Neural progenitor cell (in vitro differentiated cells): ENCODE results near the gene WNK1. TPM values are rescaled to one million over a fixed set of nuclear protein-coding genes. Genes with fewer than 3 reads are reported as not detected.

Experiments
- DNase-seq: peaks from one replicate; pipeline ENCODE4 v3.0.0-alpha.2; 2016; ENCODE audit warnings: low spot score
- H2AFZ ChIP-seq: fragments of 200-600 bp; sonication (generic); replicated peaks from 2 replicates; pipeline ENCODE4 v1.6.1; 2016; ENCODE audit warnings: antibody characterized with exemption
- H3F3A ChIP-seq: fragments of 200-600 bp; sonication (generic); 2 replicates; pipeline ENCODE4 v1.6.1; 2016; ENCODE audit warnings: antibody characterized with exemption, low read depth
- H3K27ac ChIP-seq: fragments of 200-600 bp; sonication (generic); 2 replicates; pipeline ENCODE4 v1.5.1; 2016; ENCODE audit warnings: mild to moderate bottlenecking
- H3K27me3 ChIP-seq: fragments of 200-600 bp; sonication (generic); 2 replicates; pipeline ENCODE4 v1.6.1; 2016; ENCODE audit warnings: mild to moderate bottlenecking, moderate library complexity
- H3K36me3 ChIP-seq: fragments of 200-600 bp; sonication (generic); 2 replicates; pipeline ENCODE4 v1.5.1; 2016
- H3K4me1 ChIP-seq: fragments of 200-600 bp; sonication (generic); 2 replicates; pipeline ENCODE4 v1.6.1; 2016; ENCODE audit warnings: mixed run types
- H3K4me2 ChIP-seq: fragments of 200-600 bp; sonication (generic); 2 replicates; pipeline ENCODE4 v1.6.1; 2016
- H3K4me3 ChIP-seq: fragments of 200-600 bp; sonication (generic); 2 replicates; pipeline ENCODE4 v1.5.1; 2016
- H3K79me2 ChIP-seq: fragments of 200-600 bp; sonication (generic); 2 replicates; pipeline ENCODE4 v1.6.1; 2016; ENCODE audit warnings: low read depth
- H3K9ac ChIP-seq: fragments of 200-600 bp; sonication (generic); 2 replicates; pipeline ENCODE4 v1.6.1; 2016
- H3K9me3 ChIP-seq: fragments of 200-600 bp; sonication (generic); 2 replicates; pipeline ENCODE4 v1.5.1; 2016; ENCODE audit warnings: low read depth
- H4K20me1 ChIP-seq: fragments of 200-600 bp; sonication (generic); 2 replicates; pipeline ENCODE4 v1.6.1; 2016; ENCODE audit warnings: low read depth
- H3K27ac Mint-ChIP-seq: 3 replicates; pipeline ENCODE4 v1.8.0; 2021; ENCODE audit warnings: mixed read lengths
- H3K27me3 Mint-ChIP-seq: 2 replicates; pipeline ENCODE4 v1.8.0; 2022; ENCODE audit warnings: low read depth, mild to moderate bottlenecking, inconsistent platforms, moderate library complexity, mixed read lengths; ENCODE audit not compliant: insufficient read depth
- H3K36me3 Mint-ChIP-seq: 3 replicates; pipeline ENCODE4 v1.8.0; 2021; ENCODE audit warnings: mixed read lengths
- H3K4me1 Mint-ChIP-seq: 3 replicates; pipeline ENCODE4 v1.8.0; 2021; ENCODE audit warnings: mixed read lengths
- H3K4me3 Mint-ChIP-seq: 3 replicates; pipeline ENCODE4 v1.8.0; 2021; ENCODE audit warnings: mild to moderate bottlenecking, moderate library complexity, mixed read lengths
- H3K9me3 Mint-ChIP-seq: 3 replicates; pipeline ENCODE4 v1.8.0; 2020; ENCODE audit warnings: mixed read lengths
- EZH2 ChIP-seq: fragments of 200-600 bp; sonication (generic); IDR thresholded peaks from 2 replicates; pipeline ENCODE4 v1.6.1; 2017; ENCODE audit warnings: antibody characterized with exemption, mild to moderate bottlenecking, moderate library complexity
- EZH2phosphoT487 ChIP-seq: fragments of 200-600 bp; sonication (generic); IDR thresholded peaks from 2 replicates; pipeline ENCODE4 v1.6.1; 2017; ENCODE audit warnings: antibody characterized with exemption
- total RNA-seq: library from RNA; depleted of rRNA; stranded (reverse); fragments of >200 nt; gene quantifications from 2 replicates; pipeline ENCODE4 v1.2.3, GENCODE V29; 2015; ENCODE audit warnings: low replicate concordance
- TF ChIP-seq, protein P1 (sequence below): fragments of 200-600 bp; sonication (generic); IDR thresholded peaks from 2 replicates; pipeline ENCODE4 v1.5.1; 2017; ENCODE audit warnings: antibody characterized with exemption, mild to moderate bottlenecking

WNK1 gene
- total RNA-seq, 1 donor from 2014 or later: 73.1 TPM

DNA sequence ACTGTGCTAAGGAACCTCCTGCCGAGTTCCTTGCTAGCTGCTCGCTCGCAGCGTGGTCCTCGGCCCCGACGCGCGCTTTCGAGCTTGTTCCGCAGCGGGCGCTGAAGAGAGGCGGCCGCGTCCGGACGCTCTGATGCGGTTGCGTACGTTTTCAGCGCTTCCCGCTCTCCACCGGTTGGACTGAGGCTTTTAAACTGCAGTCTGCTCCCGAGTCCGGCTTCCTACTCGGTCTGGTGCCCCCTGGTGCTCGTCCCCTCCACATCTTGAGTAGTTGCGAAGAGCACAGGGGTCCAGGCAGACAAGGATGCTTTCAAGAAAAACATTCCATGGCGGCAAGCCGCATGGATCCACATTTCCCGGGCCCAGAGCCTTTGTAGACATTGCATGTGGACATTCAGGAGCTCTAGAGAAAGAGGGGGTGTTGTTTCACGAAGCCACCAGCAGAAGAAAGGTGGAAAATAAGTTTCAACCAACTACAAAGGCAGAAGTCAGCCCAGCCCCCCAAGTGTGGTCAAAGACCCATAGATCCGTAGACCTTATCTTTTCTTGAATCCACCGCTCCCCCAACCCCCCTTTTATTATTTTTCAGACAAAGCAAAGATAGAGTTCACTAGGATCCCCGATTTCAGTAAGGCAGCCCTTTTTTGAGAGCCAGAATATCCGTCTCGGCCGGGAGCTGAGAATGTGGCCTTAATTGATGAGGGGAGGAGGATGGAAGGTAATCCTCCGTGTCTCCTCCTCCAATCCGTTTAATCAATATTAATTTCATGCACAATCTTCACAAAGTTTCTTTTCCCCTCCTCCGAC is 984 bp upstream of the WNK1 start:
- Histone ChIP-seq H3K4me1 (peaks cover 35% of the 10 kb centered on the region), H2AFZ (peak overlapping the region; percentile 60), H4K20me1 (peaks cover 35% of the 10 kb centered on the region), H3K4me2 (peak overlapping the region; percentile 71), H3K36me3 (no peaks in the 10 kb centered on the region), H3K27ac (peak overlapping the region; percentile 60), H3F3A (peaks cover 24% of the 10 kb centered on the region), H3K79me2 (peaks cover 39% of the 10 kb centered on the region), H3K4me3 (peak overlapping the region; percentile 92), H3K9me3 (no peaks in the 10 kb centered on the region), H3K9ac (no peak overlapping the region), H3K27me3 (no peaks in the 10 kb centered on the region)
- Mint-ChIP-seq H3K27ac (no peak overlapping the region), H3K4me3 (no peak overlapping the region), H3K27me3 (peaks cover 4% of the 10 kb centered on the region), H3K36me3 (peaks cover 4% of the 10 kb centered on the region), H3K4me1 (peaks cover 28% of the 10 kb centered on the region), H3K9me3 (no peaks in the 10 kb centered on the region)
- TF ChIP-seq EZH2phosphoT487: no peak
- TF ChIP-seq, protein P1, sequence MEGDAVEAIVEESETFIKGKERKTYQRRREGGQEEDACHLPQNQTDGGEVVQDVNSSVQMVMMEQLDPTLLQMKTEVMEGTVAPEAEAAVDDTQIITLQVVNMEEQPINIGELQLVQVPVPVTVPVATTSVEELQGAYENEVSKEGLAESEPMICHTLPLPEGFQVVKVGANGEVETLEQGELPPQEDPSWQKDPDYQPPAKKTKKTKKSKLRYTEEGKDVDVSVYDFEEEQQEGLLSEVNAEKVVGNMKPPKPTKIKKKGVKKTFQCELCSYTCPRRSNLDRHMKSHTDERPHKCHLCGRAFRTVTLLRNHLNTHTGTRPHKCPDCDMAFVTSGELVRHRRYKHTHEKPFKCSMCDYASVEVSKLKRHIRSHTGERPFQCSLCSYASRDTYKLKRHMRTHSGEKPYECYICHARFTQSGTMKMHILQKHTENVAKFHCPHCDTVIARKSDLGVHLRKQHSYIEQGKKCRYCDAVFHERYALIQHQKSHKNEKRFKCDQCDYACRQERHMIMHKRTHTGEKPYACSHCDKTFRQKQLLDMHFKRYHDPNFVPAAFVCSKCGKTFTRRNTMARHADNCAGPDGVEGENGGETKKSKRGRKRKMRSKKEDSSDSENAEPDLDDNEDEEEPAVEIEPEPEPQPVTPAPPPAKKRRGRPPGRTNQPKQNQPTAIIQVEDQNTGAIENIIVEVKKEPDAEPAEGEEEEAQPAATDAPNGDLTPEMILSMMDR: peak; percentile 79
- DNase-seq: peak; percentile 98

DNA sequence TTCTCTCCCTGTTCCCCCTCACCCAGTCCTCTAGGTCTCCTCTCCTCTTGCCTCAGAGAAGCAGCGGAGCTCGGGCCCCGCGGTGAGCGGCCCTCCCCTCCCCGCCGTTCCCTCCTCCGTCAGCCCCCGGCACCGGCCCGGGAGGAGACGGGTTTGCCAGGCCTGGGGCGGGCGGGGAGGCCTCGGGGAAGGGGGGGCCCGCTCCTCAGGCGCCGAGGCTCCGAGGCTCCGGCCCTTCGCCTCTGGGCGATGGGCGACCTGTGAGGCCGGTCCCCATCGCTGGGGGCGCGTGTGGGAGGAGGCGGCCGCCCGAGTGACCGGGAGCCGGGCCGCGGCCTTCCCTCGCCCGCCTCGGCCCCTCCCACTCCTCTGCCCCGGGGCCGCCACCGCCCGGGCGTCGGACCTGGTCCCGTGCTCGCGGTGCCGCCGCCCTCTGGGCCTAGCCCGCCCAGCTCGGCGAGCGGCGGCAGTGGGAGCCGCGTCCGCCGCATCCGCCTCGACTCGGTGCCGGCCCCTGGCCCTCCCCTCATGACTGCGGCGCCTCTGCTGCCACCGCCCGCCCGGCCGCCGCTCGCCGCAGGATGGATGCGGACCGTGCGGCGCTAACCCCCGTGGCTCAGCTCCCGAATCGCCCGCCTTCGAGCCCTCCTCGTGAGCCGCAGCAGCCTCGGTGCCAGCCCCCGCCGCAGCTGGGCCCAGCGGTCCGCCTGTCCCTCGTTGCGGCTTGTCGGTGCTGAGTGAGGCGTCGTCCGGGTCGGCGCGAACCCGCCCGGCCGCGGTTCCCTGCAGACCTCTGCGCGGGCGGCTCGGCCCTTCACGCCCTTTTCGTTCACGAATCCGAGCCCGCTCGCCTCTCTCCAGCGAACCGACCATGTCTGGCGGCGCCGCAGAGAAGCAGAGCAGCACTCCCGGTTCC is 574 bp downstream of the WNK1 start:
- Histone ChIP-seq H3K36me3 (no peaks in the 10 kb centered on the region), H3K9ac (peak overlapping the region; percentile 71), H3F3A (peaks cover 24% of the 10 kb centered on the region), H3K27ac (no peak overlapping the region), H3K79me2 (peaks cover 55% of the 10 kb centered on the region), H3K4me1 (peaks cover 40% of the 10 kb centered on the region), H2AFZ (no peak overlapping the region), H4K20me1 (peaks cover 48% of the 10 kb centered on the region), H3K27me3 (no peaks in the 10 kb centered on the region), H3K9me3 (no peaks in the 10 kb centered on the region), H3K4me3 (peak overlapping the region; percentile 92), H3K4me2 (peak overlapping the region; percentile 89)
- no peaks in the 10 kb centered on the region for H3K9me3 Mint-ChIP-seq
- TF ChIP-seq, protein P1: peak; percentile 32
- no peak for TF ChIP-seq EZH2
- H3K36me3 Mint-ChIP-seq: peaks cover 5% of the 10 kb centered on the region
- peak overlapping the region; percentile 97 for H3K4me3 Mint-ChIP-seq
- DNase-seq: peak; percentile 89
- H3K27ac Mint-ChIP-seq: no peak overlapping the region
- peaks cover 35% of the 10 kb centered on the region for H3K4me1 Mint-ChIP-seq
- H3K27me3 Mint-ChIP-seq: peaks cover 4% of the 10 kb centered on the region

DNA sequence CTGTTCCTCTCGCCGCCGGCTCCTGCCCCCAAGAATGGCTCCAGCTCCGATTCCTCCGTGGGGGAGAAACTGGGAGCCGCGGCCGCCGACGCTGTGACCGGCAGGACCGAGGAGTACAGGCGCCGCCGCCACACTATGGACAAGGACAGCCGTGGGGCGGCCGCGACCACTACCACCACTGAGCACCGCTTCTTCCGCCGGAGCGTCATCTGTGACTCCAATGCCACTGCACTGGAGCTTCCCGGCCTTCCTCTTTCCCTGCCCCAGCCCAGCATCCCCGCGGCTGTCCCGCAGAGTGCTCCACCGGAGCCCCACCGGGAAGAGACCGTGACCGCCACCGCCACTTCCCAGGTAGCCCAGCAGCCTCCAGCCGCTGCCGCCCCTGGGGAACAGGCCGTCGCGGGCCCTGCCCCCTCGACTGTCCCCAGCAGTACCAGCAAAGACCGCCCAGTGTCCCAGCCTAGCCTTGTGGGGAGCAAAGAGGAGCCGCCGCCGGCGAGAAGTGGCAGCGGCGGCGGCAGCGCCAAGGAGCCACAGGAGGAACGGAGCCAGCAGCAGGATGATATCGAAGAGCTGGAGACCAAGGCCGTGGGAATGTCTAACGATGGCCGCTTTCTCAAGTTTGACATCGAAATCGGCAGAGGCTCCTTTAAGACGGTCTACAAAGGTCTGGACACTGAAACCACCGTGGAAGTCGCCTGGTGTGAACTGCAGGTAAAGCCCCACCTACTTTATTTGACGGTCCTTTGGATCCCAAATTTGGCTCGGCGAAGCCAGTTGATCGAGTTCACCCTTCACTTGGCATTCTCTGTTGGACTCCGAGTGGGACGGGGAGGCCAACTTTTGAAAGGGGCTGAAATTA is 1.5 kb downstream of the WNK1 start:
- peaks cover 64% of the 10 kb centered on the region for H3K79me2 ChIP-seq
- H3K9ac ChIP-seq: peak overlapping the region; percentile 71
- peaks cover 4% of the 10 kb centered on the region for H3K27me3 Mint-ChIP-seq
- peaks cover 55% of the 10 kb centered on the region for H4K20me1 ChIP-seq
- DNase-seq: peak; percentile 57
- peak overlapping the region; percentile 92 for H3K4me3 ChIP-seq
- H3F3A ChIP-seq: peaks cover 24% of the 10 kb centered on the region
- no peak overlapping the region for H3K27ac ChIP-seq
- peaks cover 40% of the 10 kb centered on the region for H3K4me1 Mint-ChIP-seq
- TF ChIP-seq, protein P1: peak; percentile 5
- TF ChIP-seq EZH2phosphoT487 (no peak), EZH2 (no peak)
- H3K4me2 ChIP-seq: peak overlapping the region; percentile 89
- peaks cover 3% of the 10 kb centered on the region for H3K9me3 Mint-ChIP-seq
- peak overlapping the region; percentile 82 for H3K27ac Mint-ChIP-seq
- peak overlapping the region; percentile 97 for H3K4me3 Mint-ChIP-seq
- H3K4me1 ChIP-seq: peaks cover 40% of the 10 kb centered on the region
- no peaks in the 10 kb centered on the region for H3K27me3 ChIP-seq
- no peaks in the 10 kb centered on the region for H3K36me3 ChIP-seq
- H2AFZ ChIP-seq: no peak overlapping the region
- peaks cover 10% of the 10 kb centered on the region for H3K36me3 Mint-ChIP-seq
- H3K9me3 ChIP-seq: no peaks in the 10 kb centered on the region
